Measurements from ENCODE around the gene FXYD2.
A peak's percentile ranks its signal among the peaks of the same experiment; 100 is the strongest.

The FXYD2 gene

GRCh38 chr11:117830674-117831351 lies 6.3 kb upstream of the FXYD2 start:
- no peaks in the 10 kb centered on the region for H3K36me3 ChIP-seq
- peak overlapping the region; percentile 22; the same call in 1 of the 2 replicates for H3K9ac ChIP-seq
- H3K4me1 ChIP-seq, result peaks cover 99% of the 10 kb centered on the region
- H3K4me3 ChIP-seq, result no peak overlapping the region
- no peaks in the 10 kb centered on the region for H3K27me3 ChIP-seq
- peak overlapping the region; percentile 69 for H3K27ac ChIP-seq
- no peak for TF ChIP-seq Cebpa-rat (IDR thresholded peaks at IDR 0.05)
- no peaks in the 10 kb centered on the region for H4K20me1 ChIP-seq
- H3K9me3 ChIP-seq, result no peaks in the 10 kb centered on the region
- H3K4me2 ChIP-seq, result peak overlapping the region; percentile 92

DNA sequence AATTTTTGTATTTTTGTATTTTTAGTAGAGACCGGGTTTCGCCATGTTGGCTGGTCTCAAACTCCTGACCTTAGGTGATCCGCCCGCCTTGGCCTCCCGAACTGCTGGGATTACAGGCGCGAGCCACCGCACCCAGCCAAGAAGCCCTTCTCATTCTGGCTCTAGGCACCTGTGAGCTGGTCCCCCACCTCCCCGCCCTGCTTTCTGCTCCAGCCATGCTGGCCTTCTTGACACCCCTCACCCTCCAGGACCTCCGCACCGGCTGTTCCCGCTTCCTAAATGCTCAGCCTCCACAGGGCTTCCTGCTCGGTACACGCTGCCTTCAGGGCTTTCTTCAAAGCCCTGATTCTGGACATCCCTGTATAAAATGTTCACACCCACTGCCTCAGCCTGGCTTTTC lies 5.5 kb upstream of the FXYD2 start:
- H4K20me1 ChIP-seq, result no peaks in the 10 kb centered on the region
- TF ChIP-seq Cebpa-rat (IDR thresholded peaks at IDR 0.05), result no peak
- no peaks in the 10 kb centered on the region for H3K36me3 ChIP-seq
- no peak overlapping the region for H3K4me3 ChIP-seq
- peak overlapping the region; percentile 69 for H3K27ac ChIP-seq
- H3K9me3 ChIP-seq, result no peaks in the 10 kb centered on the region
- H3K4me1 ChIP-seq, result peaks cover 99% of the 10 kb centered on the region
- 0 out of 2 replicates have a peak overlapping the region, but pooled peaks have one; percentile 22 for H3K9ac ChIP-seq
- no peaks in the 10 kb centered on the region for H3K27me3 ChIP-seq
- peak overlapping the region; percentile 92 for H3K4me2 ChIP-seq

- Histone ChIP-seq H3K27me3 (no peaks in the 10 kb centered on the region), H3K4me3 (peak overlapping the region; percentile 47), H3K4me2 (peak overlapping the region; percentile 92), H3K9ac (peak overlapping the region; percentile 56), H4K20me1 (no peaks in the 10 kb centered on the region), H3K27ac (peak overlapping the region; percentile 86), H3K36me3 (no peaks in the 10 kb centered on the region), H3K4me1 (peaks cover 99% of the 10 kb centered on the region), H3K9me3 (no peaks in the 10 kb centered on the region)
- no peak for TF ChIP-seq Cebpa-rat (IDR thresholded peaks at IDR 0.05)
These were observed 4.8 kb upstream of the FXYD2 start for GRCh38 chr11:117829369-117829725.

GRCh38 chr11:117828611-117829368 lies 4.2 kb upstream of the FXYD2 start:
- H3K27ac ChIP-seq, result peak overlapping the region; percentile 86
- H3K4me3 ChIP-seq, result peak overlapping the region; percentile 47
- peaks cover 99% of the 10 kb centered on the region for H3K4me1 ChIP-seq
- H3K9me3 ChIP-seq, result no peaks in the 10 kb centered on the region
- peak overlapping the region; percentile 92 for H3K4me2 ChIP-seq
- no peak for TF ChIP-seq Cebpa-rat (IDR thresholded peaks at IDR 0.05)
- H3K9ac ChIP-seq, result peak overlapping the region; percentile 56
- H4K20me1 ChIP-seq, result no peaks in the 10 kb centered on the region
- no peaks in the 10 kb centered on the region for H3K36me3 ChIP-seq
- H3K27me3 ChIP-seq, result no peaks in the 10 kb centered on the region

- TF ChIP-seq Cebpa-rat (IDR thresholded peaks at IDR 0.05), result no peak
These were observed 3.3 kb upstream of the FXYD2 start for GRCh38 chr11:117827521-117828511.

DNA sequence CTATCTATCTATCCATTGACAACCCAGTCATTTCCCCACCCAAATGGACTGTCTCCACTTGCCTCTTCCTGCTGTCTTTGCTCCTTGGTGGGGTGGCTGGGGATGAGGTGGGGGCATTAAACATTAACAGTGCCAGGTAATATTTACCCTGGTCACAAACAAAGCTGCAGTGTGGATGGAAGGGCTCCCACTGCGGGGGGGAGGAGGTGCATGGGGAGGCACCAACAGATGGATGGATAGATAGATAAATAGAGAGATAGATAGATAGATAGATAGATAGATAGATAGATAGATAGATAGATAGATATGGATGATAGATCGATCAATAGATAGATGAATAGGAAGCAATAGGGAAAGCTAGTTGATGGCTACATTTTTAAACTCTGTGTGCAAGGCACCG lies 2.3 kb upstream of the FXYD2 start:
- Histone ChIP-seq H3K4me2 (peak overlapping the region; percentile 92), H3K27ac (peak overlapping the region; percentile 86; the same call in 1 of the 2 replicates), H3K36me3 (no peaks in the 10 kb centered on the region), H3K27me3 (no peaks in the 10 kb centered on the region), H3K9me3 (no peaks in the 10 kb centered on the region), H3K4me1 (peaks cover 100% of the 10 kb centered on the region), H3K9ac (no peak overlapping the region), H4K20me1 (no peaks in the 10 kb centered on the region), H3K4me3 (no peak overlapping the region)
- no peak for TF ChIP-seq Cebpa-rat (IDR thresholded peaks at IDR 0.05)

More at GRCh38 chr11:117827521-117828511, 3.3 kb upstream of the FXYD2 start:
- Histone ChIP-seq H3K4me3 (peak overlapping the region; percentile 20; the same call in 1 of the 2 replicates), H3K27ac (peak overlapping the region; percentile 86), H3K27me3 (no peaks in the 10 kb centered on the region), H3K9me3 (no peaks in the 10 kb centered on the region), H4K20me1 (no peaks in the 10 kb centered on the region), H3K9ac (peak overlapping the region; percentile 42; the same call in 1 of the 2 replicates), H3K4me2 (peak overlapping the region; percentile 92), H3K4me1 (peaks cover 99% of the 10 kb centered on the region), H3K36me3 (no peaks in the 10 kb centered on the region)

DNA sequence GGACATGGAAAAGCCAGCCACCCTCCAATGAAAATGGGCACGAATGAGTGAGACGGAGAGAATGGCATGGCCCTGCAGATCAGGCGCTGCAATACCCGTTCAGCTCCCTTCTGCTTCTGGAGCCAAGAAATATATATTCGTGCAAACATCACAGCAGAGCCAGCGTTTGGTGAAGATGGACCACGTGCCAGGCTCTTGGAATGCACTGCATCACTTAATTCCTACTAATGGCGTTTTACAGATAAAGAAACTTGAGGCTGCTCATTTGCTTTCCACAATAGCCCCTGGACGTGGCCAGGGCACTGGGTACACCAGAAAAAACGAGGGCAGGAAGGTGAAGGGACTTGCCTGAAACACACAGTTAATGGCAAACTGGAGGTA lies 1.6 kb upstream of the FXYD2 start:
- Histone ChIP-seq H3K9me3 (no peaks in the 10 kb centered on the region), H3K4me1 (peaks cover 100% of the 10 kb centered on the region), H3K27me3 (no peaks in the 10 kb centered on the region), H4K20me1 (no peaks in the 10 kb centered on the region), H3K36me3 (no peaks in the 10 kb centered on the region), H3K4me3 (no peak overlapping the region), H3K4me2 (peak overlapping the region; percentile 91), H3K27ac (peak overlapping the region; percentile 93), H3K9ac (no peak overlapping the region)
- no peak for TF ChIP-seq Cebpa-rat (IDR thresholded peaks at IDR 0.05)

DNA sequence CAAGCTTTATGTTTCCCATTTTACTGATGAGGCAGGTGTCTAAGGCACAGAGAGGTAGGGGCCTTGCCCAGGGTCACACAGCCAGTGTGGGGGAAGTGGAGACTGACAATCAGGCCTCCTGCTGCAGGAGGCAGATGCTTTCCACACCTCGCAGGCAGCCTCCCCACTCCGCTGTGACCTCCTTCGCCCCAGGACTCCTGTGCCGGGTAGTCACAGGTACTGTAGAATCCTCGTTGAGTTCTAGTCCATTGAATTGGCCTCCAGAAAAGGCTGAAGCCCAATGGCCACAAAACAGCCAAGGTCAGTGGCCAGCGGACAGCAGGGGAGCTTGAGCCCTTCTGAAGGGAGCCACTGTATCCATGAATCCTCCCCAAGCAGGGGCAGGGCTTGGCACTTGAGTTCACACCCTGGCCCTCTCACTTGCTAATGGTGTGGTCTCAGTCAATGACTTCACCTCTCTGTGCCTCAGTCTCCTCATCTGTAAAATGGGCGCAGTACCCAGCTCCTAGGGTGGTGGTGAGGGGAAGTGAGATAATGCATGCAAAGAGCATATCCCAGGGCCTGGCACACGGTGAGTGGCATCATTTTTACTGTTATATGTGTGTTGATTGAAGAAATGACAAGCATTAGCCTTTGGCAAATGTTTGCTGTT lies 1.1 kb upstream of the FXYD2 start:
- Histone ChIP-seq H3K9ac (peak overlapping the region; percentile 75; the same call in 1 of the 2 replicates), H3K4me1 (peaks cover 97% of the 10 kb centered on the region), H3K4me3 (no peak overlapping the region; the same call in 1 of the 2 replicates), H4K20me1 (no peaks in the 10 kb centered on the region), H3K4me2 (peak overlapping the region; percentile 91), H3K27ac (peak overlapping the region; percentile 93), H3K9me3 (no peaks in the 10 kb centered on the region), H3K36me3 (no peaks in the 10 kb centered on the region), H3K27me3 (no peaks in the 10 kb centered on the region)
- TF ChIP-seq Cebpa-rat (IDR thresholded peaks at IDR 0.05), result no peak

GRCh38 chr11:117823946-117824420 lies 561 bp downstream of the FXYD2 start:
- H3K4me1 ChIP-seq, result peaks cover 97% of the 10 kb centered on the region
- H4K20me1 ChIP-seq, result no peaks in the 10 kb centered on the region
- peak overlapping the region; percentile 75 for H3K9ac ChIP-seq
- 0 out of 2 replicates have a peak overlapping the region, but pooled peaks have one; percentile 22 for H3K4me3 ChIP-seq
- H3K36me3 ChIP-seq, result no peaks in the 10 kb centered on the region
- no peaks in the 10 kb centered on the region for H3K9me3 ChIP-seq
- peak overlapping the region; percentile 93 for H3K27ac ChIP-seq
- H3K4me2 ChIP-seq, result peak overlapping the region; percentile 91
- no peak for TF ChIP-seq Cebpa-rat (IDR thresholded peaks at IDR 0.05)
- H3K27me3 ChIP-seq, result no peaks in the 10 kb centered on the region
